Effector memory CD8-positive, alpha-beta T cell (primary cell): ENCODE results near the gene RNF182.

Experiments
- ATAC-seq: fragments of 150-1000 bp; cut with Tn5 transposase; replicated peaks from 2 replicates; pipeline ENCODE4 v1.10.0; 2021; ENCODE audit warnings: mild to moderate bottlenecking, moderate library complexity
- DNase-seq, 3 experiments: peaks; one replicate each; pipeline ENCODE4 v3.0.0; 2021
- H3K27ac Mint-ChIP-seq, 2 donors: one replicate each; pipeline ENCODE4 v1.8.0; 2022; ENCODE audit warnings: mild to moderate bottlenecking in 2 of 2, mixed read lengths in 2 of 2, moderate library complexity in 2 of 2
- H3K27me3 Mint-ChIP-seq, 2 donors: one replicate each; pipeline ENCODE4 v1.8.0; 2022; ENCODE audit warnings: mixed read lengths in 2 of 2
- H3K36me3 Mint-ChIP-seq: one replicate; pipeline ENCODE4 v1.8.0; 2022; ENCODE audit warnings: mild to moderate bottlenecking, moderate library complexity, mixed read lengths; ENCODE audit not compliant: insufficient read depth
- H3K4me1 Mint-ChIP-seq, 2 donors: one replicate each; pipeline ENCODE4 v1.8.0; 2022; ENCODE audit warnings: low read depth in 2 of 2, mixed read lengths in 2 of 2
- H3K4me3 Mint-ChIP-seq, 2 donors: one replicate each; pipeline ENCODE4 v1.8.0; 2022; ENCODE audit warnings: mild to moderate bottlenecking in 2 of 2, mixed read lengths in 2 of 2, moderate library complexity in 2 of 2
- H3K9me3 Mint-ChIP-seq, 2 donors: one replicate each; pipeline ENCODE4 v1.8.0; 2022; ENCODE audit warnings: mixed read lengths in 2 of 2

Gene RNF182

GRCh38 chr6:13987400-13987865 is 62.7 kb downstream of the RNF182 start:
- Mint-ChIP-seq H3K4me3 (no peak overlapping the region), H3K27me3 (peaks cover 62 to 68% of the 10 kb centered on the region in 2 donors), H3K4me1 (no peaks in the 10 kb centered on the region), H3K27ac (no peak overlapping the region), H3K36me3 (no peaks in the 10 kb centered on the region), H3K9me3 (no peaks in the 10 kb centered on the region)
- ATAC-seq (no peak), DNase-seq (no peak)

DNA sequence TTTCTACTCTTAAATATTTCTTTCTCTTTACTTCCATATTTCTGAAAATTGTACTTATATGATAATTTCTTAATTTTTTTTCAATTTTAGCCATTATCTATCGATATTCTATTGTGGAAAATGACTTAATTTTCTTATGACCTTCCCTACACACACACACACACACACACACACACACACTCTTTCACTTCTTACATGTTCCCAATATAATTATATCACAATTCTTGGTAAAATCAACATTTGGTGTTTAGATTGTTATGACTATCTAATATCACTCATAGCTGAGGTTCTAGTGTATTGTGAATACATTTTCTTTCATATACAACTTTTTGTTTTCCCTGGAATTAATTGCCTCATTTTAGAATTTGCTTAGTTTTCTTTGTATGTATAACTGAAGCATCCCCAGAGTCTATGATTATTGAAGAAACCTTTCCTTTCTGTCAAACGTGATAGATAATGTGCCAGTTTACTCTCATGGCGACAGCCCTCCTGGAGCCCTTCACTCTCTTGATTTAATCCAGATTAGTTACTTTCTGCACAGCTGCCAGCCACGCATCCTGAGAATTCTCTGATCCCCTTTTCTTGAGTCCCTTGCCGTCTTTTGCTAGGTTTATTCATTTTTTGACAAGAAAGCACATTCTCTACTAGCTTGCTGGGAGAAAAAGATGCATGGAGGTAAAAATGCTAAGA is 63.4 kb downstream of the RNF182 start:
- DNase-seq: no peak
- Mint-ChIP-seq H3K4me3 (no peak overlapping the region), H3K4me1 (no peaks in the 10 kb centered on the region), H3K36me3 (no peaks in the 10 kb centered on the region), H3K27ac (peak overlapping the region in 1 of 2 donors; percentile 32), H3K27me3 (peaks cover 62 to 71% of the 10 kb centered on the region in 2 donors), H3K9me3 (no peaks in the 10 kb centered on the region)
- no peak for ATAC-seq

- no peak for ATAC-seq
- H3K27me3 Mint-ChIP-seq: peaks cover 62 to 71% of the 10 kb centered on the region in 2 donors
- no peak overlapping the region for H3K4me3 Mint-ChIP-seq
Observed at GRCh38 chr6:13988908-13989307, 64.2 kb downstream of the RNF182 start.

GRCh38 chr6:13989496-13990144 is 64.9 kb downstream of the RNF182 start:
- no peak overlapping the region for H3K27ac Mint-ChIP-seq
- no peak for ATAC-seq
- no peaks in the 10 kb centered on the region for H3K36me3 Mint-ChIP-seq
- H3K27me3 Mint-ChIP-seq: peaks cover 63 to 68% of the 10 kb centered on the region in 2 donors
- no peak overlapping the region for H3K4me3 Mint-ChIP-seq
- no peaks in the 10 kb centered on the region for H3K4me1 Mint-ChIP-seq
- no peak for DNase-seq
- no peaks in the 10 kb centered on the region for H3K9me3 Mint-ChIP-seq

More at GRCh38 chr6:13988908-13989307, 64.2 kb downstream of the RNF182 start:
- no peaks in the 10 kb centered on the region for H3K36me3 Mint-ChIP-seq
- no peaks in the 10 kb centered on the region for H3K9me3 Mint-ChIP-seq
- H3K4me1 Mint-ChIP-seq: no peaks in the 10 kb centered on the region
- DNase-seq: no peak
- peak overlapping the region in 1 of 2 donors; percentile 32 for H3K27ac Mint-ChIP-seq

DNA sequence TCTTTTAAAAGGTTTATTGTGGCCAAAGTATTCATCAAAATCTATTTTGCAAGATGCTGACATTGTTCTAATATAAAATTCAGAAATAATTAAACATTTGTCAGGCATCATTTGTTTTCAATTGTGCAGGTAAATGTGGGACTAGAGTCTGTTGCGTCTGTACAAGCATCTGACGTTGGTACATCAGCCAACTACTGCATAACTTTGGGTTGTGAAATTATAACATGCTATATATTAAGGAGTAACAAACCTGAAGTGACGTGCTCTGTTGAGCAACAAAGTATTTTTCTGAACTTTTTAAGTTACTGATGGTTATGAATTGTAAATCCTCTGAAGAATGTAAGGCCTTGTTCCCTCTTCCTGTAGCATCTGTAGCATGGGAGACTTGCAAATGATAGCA is 66.0 kb downstream of the RNF182 start:
- no peaks in the 10 kb centered on the region for H3K9me3 Mint-ChIP-seq
- H3K4me1 Mint-ChIP-seq: no peaks in the 10 kb centered on the region
- ATAC-seq (no peak), DNase-seq (no peak)
- H3K27me3 Mint-ChIP-seq: peaks cover 66 to 73% of the 10 kb centered on the region in 2 donors
- no peaks in the 10 kb centered on the region for H3K36me3 Mint-ChIP-seq
- no peak overlapping the region for H3K27ac Mint-ChIP-seq
- H3K4me3 Mint-ChIP-seq: no peak overlapping the region

DNA sequence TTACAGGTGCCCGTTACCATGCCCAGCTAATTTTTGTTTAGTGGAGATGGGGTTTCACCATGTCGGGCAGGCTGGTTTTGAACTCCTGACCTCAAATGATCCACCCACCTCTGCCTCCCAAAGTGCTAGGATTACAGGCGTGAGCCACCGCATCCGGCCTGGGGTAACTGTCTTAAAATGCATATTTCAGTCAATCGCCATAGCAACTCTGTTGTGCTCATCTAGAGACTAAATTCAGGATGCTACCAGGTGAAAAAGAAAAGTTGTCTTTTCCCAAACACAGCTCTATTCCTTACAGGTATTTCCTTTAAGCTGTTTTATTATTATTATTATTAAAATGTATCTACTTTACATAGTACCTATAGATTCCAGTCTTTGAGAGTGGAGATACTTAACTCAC is 66.6 kb downstream of the RNF182 start:
- ATAC-seq: no peak
- Mint-ChIP-seq H3K27ac (no peak overlapping the region), H3K27me3 (peaks cover 66 to 70% of the 10 kb centered on the region in 2 donors), H3K36me3 (no peaks in the 10 kb centered on the region), H3K4me1 (no peaks in the 10 kb centered on the region), H3K4me3 (no peak overlapping the region), H3K9me3 (no peaks in the 10 kb centered on the region)
- DNase-seq: no peak

DNA sequence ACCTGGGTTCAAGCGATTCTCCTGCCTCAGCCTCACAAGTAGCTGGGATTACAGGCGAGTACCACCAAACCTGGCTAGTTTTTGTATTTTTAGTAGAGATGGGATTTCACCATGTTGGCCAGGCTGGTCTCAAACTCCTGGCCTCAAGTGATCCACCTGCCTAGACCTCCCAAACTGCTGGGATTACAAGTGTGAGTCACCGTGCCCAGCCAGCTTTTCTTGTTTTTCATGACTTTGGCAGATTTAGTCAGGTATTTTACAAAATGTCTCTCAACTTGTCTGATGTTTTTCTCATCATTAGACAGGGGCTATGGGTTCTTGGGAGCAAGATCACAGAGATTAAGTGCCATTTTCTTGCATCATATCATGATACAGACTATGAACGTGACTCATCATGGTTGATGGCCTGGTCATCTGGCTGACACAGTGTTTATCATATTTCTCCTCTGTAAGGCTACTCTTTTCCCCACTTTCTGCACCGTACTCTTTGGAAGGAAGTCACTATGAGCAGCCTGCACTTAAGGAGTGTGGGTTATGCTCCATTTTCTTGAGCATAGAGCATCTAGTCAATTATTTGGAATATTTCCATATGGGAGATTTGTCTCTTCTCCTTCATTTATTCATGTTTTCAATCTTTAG is 67.8 kb downstream of the RNF182 start:
- Mint-ChIP-seq H3K4me1 (no peaks in the 10 kb centered on the region), H3K9me3 (no peaks in the 10 kb centered on the region), H3K27me3 (peaks cover 64 to 67% of the 10 kb centered on the region in 2 donors), H3K4me3 (no peak overlapping the region), H3K36me3 (no peaks in the 10 kb centered on the region), H3K27ac (no peak overlapping the region)
- DNase-seq: no peak
- ATAC-seq: no peak

DNA sequence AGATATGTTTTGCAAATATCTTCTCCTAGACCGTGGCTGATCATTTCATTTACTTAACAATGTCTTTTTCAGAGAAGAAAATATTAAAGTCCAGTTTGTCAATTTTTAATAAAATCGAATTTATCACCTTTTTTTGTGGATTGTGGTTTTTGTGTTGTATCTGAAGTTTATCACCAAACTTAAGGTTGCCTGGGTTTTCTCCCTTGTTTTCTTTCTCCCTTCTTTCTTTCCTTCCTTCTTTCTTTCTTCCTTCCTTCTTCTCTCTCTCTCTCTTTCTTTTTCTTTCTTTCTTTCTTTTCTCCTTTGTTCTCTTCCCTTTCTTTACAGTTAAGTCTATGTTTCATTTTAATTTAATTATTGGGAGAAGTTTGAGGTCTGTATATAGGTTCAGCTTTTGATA is 68.7 kb downstream of the RNF182 start:
- H3K27me3 Mint-ChIP-seq: peaks cover 58 to 60% of the 10 kb centered on the region in 2 donors
- ATAC-seq: no peak
- peaks cover 0 to 1% of the 10 kb centered on the region in 2 donors for H3K9me3 Mint-ChIP-seq
- no peaks in the 10 kb centered on the region for H3K4me1 Mint-ChIP-seq
- no peak for DNase-seq
- H3K36me3 Mint-ChIP-seq: no peaks in the 10 kb centered on the region
- no peak overlapping the region for H3K4me3 Mint-ChIP-seq
- H3K27ac Mint-ChIP-seq: no peak overlapping the region

DNA sequence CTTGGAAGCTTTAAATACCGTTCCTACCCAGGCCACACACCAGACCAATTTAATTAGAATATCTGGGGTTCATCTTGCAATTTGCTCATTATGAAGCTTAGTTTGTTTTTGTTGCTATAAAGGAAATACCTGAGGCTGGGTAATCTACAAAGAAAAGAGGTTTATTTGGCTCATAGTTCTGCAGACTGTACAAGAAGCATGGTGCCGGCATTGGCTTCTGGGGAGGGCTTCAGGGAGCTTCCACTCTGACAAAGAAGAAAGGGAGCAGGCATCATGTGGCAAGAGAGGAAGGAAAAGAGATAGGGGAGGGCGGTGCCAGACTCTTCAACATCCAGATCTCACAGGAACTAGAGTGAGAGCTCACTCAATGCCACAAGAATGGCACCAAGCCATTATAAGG is 73.6 kb downstream of the RNF182 start:
- H3K27ac Mint-ChIP-seq: no peak overlapping the region
- no peaks in the 10 kb centered on the region for H3K36me3 Mint-ChIP-seq

DNA sequence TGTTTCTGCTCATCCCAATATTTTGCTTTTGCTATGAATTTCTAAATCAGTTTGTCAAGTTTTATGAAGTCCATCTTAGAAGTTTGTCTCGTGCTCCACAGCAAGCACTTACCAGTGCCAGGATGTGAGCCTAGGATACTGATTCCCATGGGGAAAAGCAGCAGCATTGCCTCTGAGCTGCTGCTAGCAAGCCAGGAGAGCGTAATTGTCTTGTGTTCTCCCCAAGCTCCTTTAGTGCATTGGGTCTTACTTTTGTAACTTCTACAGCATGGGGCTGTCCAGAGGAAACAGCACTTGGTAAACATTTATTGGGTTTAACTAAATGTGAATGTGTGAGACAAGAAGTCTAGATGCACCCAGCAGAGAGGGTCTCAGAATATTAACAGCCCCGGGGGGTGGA is 76.1 kb downstream of the RNF182 start:
- H3K27ac Mint-ChIP-seq: no peak overlapping the region
- H3K27me3 Mint-ChIP-seq: peaks cover 30 to 61% of the 10 kb centered on the region in 2 donors
- no peaks in the 10 kb centered on the region for H3K4me1 Mint-ChIP-seq
- DNase-seq (no peak), ATAC-seq (no peak)
- peaks cover 0 to 1% of the 10 kb centered on the region in 2 donors for H3K9me3 Mint-ChIP-seq
- no peak overlapping the region for H3K4me3 Mint-ChIP-seq
- no peaks in the 10 kb centered on the region for H3K36me3 Mint-ChIP-seq

More for the DNA sequence above, 73.6 kb downstream of the RNF182 start:
- Mint-ChIP-seq H3K4me3 (no peak overlapping the region), H3K27me3 (peaks cover 34 to 62% of the 10 kb centered on the region in 2 donors), H3K4me1 (no peaks in the 10 kb centered on the region), H3K9me3 (peaks cover 0 to 1% of the 10 kb centered on the region in 2 donors)
- DNase-seq: no peak
- ATAC-seq: no peak

- Mint-ChIP-seq H3K9me3 (peaks cover 0 to 1% of the 10 kb centered on the region in 2 donors), H3K36me3 (no peaks in the 10 kb centered on the region), H3K27me3 (peaks cover 30 to 60% of the 10 kb centered on the region in 2 donors), H3K4me3 (no peak overlapping the region), H3K4me1 (no peaks in the 10 kb centered on the region), H3K27ac (no peak overlapping the region)
- ATAC-seq (no peak), DNase-seq (no peak)
Observed at GRCh38 chr6:14001329-14002012, 76.7 kb downstream of the RNF182 start.

- Mint-ChIP-seq H3K4me1 (no peaks in the 10 kb centered on the region), H3K36me3 (no peaks in the 10 kb centered on the region), H3K9me3 (peaks cover 0 to 1% of the 10 kb centered on the region in 2 donors), H3K27me3 (peaks cover 36 to 64% of the 10 kb centered on the region in 2 donors), H3K4me3 (no peak overlapping the region), H3K27ac (no peak overlapping the region)
- ATAC-seq: no peak
- no peak for DNase-seq
Observed at GRCh38 chr6:14002176-14002947, 77.6 kb downstream of the RNF182 start.

DNA sequence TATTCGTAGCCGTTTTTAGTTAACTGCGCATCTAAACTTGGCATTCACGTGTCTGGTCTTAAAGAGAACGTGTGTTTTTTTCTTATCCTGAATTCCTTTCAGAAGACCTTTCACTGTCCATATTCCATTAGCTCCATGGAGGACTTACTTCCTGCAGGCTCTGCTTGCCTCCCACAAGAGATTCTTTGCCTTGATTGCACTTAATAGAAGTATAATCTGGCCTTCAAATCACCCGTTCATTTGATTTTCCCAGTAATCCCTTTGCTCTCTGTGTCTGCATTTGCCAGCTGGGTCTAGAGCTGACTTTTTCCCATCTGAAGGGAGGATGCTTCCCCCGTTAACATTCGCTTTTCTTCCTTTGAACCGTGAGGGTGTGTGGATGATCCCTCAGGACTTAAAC is 79.5 kb downstream of the RNF182 start:
- Mint-ChIP-seq H3K4me3 (no peak overlapping the region), H3K4me1 (no peaks in the 10 kb centered on the region), H3K27ac (no peak overlapping the region), H3K27me3 (peaks cover 36 to 80% of the 10 kb centered on the region in 2 donors), H3K9me3 (no peaks in the 10 kb centered on the region), H3K36me3 (no peaks in the 10 kb centered on the region)
- DNase-seq: no peak
- ATAC-seq: no peak
